ACC112 (cell line): ENCODE measurements around the gene CREB3L2.
A peak's percentile ranks its signal among the peaks of the same experiment; 100 is the strongest.
"Not testable (repeated sequence)": the region's sequence is repeated elsewhere in the genome, so short reads cannot be mapped to it uniquely, and the experiment has no call there.

ENCODE experiments used
- H2AFZ ChIP-seq: fragments of 200-600 bp; sonication (generic); one replicate; pipeline ENCODE4 v1.6.0; 2017; ENCODE audit warnings: antibody characterized with exemption, low read length; ENCODE audit not compliant: unreplicated experiment
- H3K27ac ChIP-seq: fragments of 200-600 bp; sonication (generic); 2 replicates; pipeline ENCODE4 v1.5.1; 2014; ENCODE audit warnings: low read depth, mild to moderate bottlenecking, antibody characterized with exemption, low read length, moderate library complexity
- H3K27me3 ChIP-seq: fragments of 200-600 bp; sonication (generic); 2 replicates; pipeline ENCODE4 v1.6.1; 2014; ENCODE audit warnings: mild to moderate bottlenecking, antibody characterized with exemption, low read length, moderate library complexity, mixed read lengths; ENCODE audit not compliant: insufficient read depth
- H3K36me3 ChIP-seq: fragments of 200-600 bp; sonication (generic); 2 replicates; pipeline ENCODE4 v1.6.1; 2016; ENCODE audit warnings: mild to moderate bottlenecking, antibody characterized with exemption, low read length, moderate library complexity, mixed read lengths; ENCODE audit not compliant: insufficient read depth
- H3K4me1 ChIP-seq: fragments of 200-600 bp; sonication (generic); one replicate; pipeline ENCODE4 v1.6.1; 2016; ENCODE audit warnings: low read length, mixed read lengths; ENCODE audit not compliant: insufficient read depth, unreplicated experiment, control insufficient read depth
- H3K4me3 ChIP-seq: fragments of 200-600 bp; sonication (generic); 2 replicates; pipeline ENCODE4 v1.5.1; 2014; ENCODE audit warnings: mild to moderate bottlenecking, low read depth, low read length
- H3K79me2 ChIP-seq: fragments of 200-600 bp; sonication (generic); one replicate; pipeline ENCODE4 v1.6.0; 2016; ENCODE audit warnings: low read length; ENCODE audit not compliant: control insufficient read depth, unreplicated experiment, insufficient read depth

Gene CREB3L2

GRCh38 chr7:137970253-137970975 lies 31.5 kb downstream of the CREB3L2 start:
- Histone ChIP-seq H3K4me1 (peaks cover 52% of the 10 kb centered on the region), H3K27ac (peak overlapping the region; percentile 90), H2AFZ (peak overlapping the region; percentile 27), H3K36me3 (peaks cover 4% of the 10 kb centered on the region; the same call in 1 of the 2 replicates), H3K4me3 (peak overlapping the region; percentile 55), H3K79me2 (peaks cover 85% of the 10 kb centered on the region), H3K27me3 (no peaks in the 10 kb centered on the region)

- peaks cover 46% of the 10 kb centered on the region for H3K4me1 ChIP-seq
- H3K27ac ChIP-seq: peak overlapping the region; percentile 90
- peak overlapping the region; percentile 55 for H3K4me3 ChIP-seq
- H3K27me3 ChIP-seq: no peaks in the 10 kb centered on the region
- no peak overlapping the region for H2AFZ ChIP-seq
- peaks cover 4% of the 10 kb centered on the region; the same call in 1 of the 2 replicates for H3K36me3 ChIP-seq
- peaks cover 85% of the 10 kb centered on the region for H3K79me2 ChIP-seq
These were observed 32.1 kb downstream of the CREB3L2 start for GRCh38 chr7:137969828-137970227.

DNA sequence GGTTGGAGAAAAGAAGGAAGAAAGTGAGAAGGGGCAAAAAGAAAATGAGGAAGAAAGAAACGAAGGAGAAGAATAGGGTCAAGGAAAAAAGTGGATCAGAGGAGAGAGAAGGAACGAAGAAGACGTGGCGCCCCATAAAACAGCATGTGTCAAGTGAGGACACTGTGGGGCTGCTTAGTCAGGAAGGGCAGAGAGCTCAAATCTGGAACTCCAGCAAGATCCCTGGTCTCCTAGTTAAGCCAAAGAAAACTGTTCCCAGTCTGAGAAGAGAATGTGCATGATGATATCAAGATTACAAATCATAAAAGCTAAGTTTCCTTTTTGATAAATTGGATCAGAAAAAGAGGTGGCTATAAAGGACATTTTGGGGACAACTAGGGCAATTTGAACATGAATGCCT lies 33.0 kb downstream of the CREB3L2 start:
- H2AFZ ChIP-seq: no peak overlapping the region
- peaks cover 83% of the 10 kb centered on the region for H3K79me2 ChIP-seq
- H3K4me3 ChIP-seq: no peak overlapping the region
- peaks cover 42% of the 10 kb centered on the region for H3K4me1 ChIP-seq
- no peaks in the 10 kb centered on the region; the same call in 1 of the 2 replicates for H3K36me3 ChIP-seq
- no peak overlapping the region; the same call in 1 of the 2 replicates for H3K27ac ChIP-seq
- no peaks in the 10 kb centered on the region for H3K27me3 ChIP-seq

- not testable (repeated sequence) for H2AFZ ChIP-seq, H3K27ac ChIP-seq, H3K36me3 ChIP-seq, H3K4me3 ChIP-seq, H3K27me3 ChIP-seq
- peaks cover 42% of the 10 kb centered on the region for H3K4me1 ChIP-seq
- H3K79me2 ChIP-seq: peaks cover 80% of the 10 kb centered on the region
These were observed 33.5 kb downstream of the CREB3L2 start for GRCh38 chr7:137968339-137968738.

GRCh38 chr7:137967143-137968018 lies 34.5 kb downstream of the CREB3L2 start:
- Histone ChIP-seq H3K27ac (peak overlapping the region; percentile 59), H2AFZ (no peak overlapping the region), H3K4me1 (peaks cover 42% of the 10 kb centered on the region), H3K79me2 (peaks cover 82% of the 10 kb centered on the region), H3K27me3 (no peaks in the 10 kb centered on the region), H3K4me3 (no peak overlapping the region), H3K36me3 (no peaks in the 10 kb centered on the region; the same call in 1 of the 2 replicates)

DNA sequence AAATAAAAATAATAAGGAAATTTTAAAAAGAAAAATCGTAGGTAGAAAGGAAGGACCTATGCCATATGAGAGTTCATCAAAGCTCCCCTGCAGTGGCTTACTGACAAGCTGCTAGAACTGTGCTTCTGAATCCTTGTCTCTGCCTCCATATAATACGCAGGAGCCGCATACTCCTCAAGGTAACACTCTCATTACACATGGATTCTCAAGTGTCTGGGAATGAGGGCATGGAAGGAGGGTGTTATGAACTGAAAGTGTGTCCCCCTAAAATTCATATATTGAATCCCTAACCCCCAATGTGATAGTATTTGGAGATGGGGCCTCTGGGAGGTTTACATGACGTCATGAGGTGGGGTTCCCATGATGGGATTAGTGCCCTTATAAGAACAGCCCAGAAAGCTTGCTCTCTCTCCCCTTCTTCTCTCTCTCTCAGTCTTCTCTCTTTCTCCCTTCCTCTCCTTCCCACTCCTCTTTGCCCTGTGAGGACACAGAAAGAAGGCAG lies 35.2 kb downstream of the CREB3L2 start:
- Histone ChIP-seq H3K79me2 (peaks cover 85% of the 10 kb centered on the region), H3K4me3 (no peak overlapping the region), H3K27ac (peak overlapping the region; percentile 59), H2AFZ (no peak overlapping the region), H3K4me1 (peaks cover 45% of the 10 kb centered on the region), H3K27me3 (no peaks in the 10 kb centered on the region), H3K36me3 (no peaks in the 10 kb centered on the region; the same call in 1 of the 2 replicates)

GRCh38 chr7:137965942-137966640 lies 35.8 kb downstream of the CREB3L2 start:
- no peak overlapping the region for H3K4me3 ChIP-seq
- no peaks in the 10 kb centered on the region; the same call in 1 of the 2 replicates for H3K36me3 ChIP-seq
- peaks cover 51% of the 10 kb centered on the region for H3K4me1 ChIP-seq
- peak overlapping the region; percentile 59; the same call in 1 of the 2 replicates for H3K27ac ChIP-seq
- H2AFZ ChIP-seq: no peak overlapping the region
- H3K79me2 ChIP-seq: peaks cover 87% of the 10 kb centered on the region
- H3K27me3 ChIP-seq: no peaks in the 10 kb centered on the region

- H3K27ac ChIP-seq: no peak overlapping the region
- H3K27me3 ChIP-seq: no peaks in the 10 kb centered on the region
- H3K4me3 ChIP-seq: no peak overlapping the region
- peaks cover 41% of the 10 kb centered on the region for H3K4me1 ChIP-seq
- H3K79me2 ChIP-seq: peaks cover 89% of the 10 kb centered on the region
- H2AFZ ChIP-seq: no peak overlapping the region
- H3K36me3 ChIP-seq: no peaks in the 10 kb centered on the region; the same call in 1 of the 2 replicates
These were observed 36.9 kb downstream of the CREB3L2 start for GRCh38 chr7:137964824-137965545.

GRCh38 chr7:137962875-137963507 lies 38.9 kb downstream of the CREB3L2 start:
- H3K27me3 ChIP-seq: no peaks in the 10 kb centered on the region
- peaks cover 50% of the 10 kb centered on the region for H3K4me1 ChIP-seq
- no peak overlapping the region for H3K27ac ChIP-seq
- peaks cover 3% of the 10 kb centered on the region for H3K36me3 ChIP-seq
- no peak overlapping the region for H2AFZ ChIP-seq
- H3K79me2 ChIP-seq: peaks cover 89% of the 10 kb centered on the region
- no peak overlapping the region for H3K4me3 ChIP-seq
